ENCODE results near the gene SDK2.

Gene SDK2, protein sequence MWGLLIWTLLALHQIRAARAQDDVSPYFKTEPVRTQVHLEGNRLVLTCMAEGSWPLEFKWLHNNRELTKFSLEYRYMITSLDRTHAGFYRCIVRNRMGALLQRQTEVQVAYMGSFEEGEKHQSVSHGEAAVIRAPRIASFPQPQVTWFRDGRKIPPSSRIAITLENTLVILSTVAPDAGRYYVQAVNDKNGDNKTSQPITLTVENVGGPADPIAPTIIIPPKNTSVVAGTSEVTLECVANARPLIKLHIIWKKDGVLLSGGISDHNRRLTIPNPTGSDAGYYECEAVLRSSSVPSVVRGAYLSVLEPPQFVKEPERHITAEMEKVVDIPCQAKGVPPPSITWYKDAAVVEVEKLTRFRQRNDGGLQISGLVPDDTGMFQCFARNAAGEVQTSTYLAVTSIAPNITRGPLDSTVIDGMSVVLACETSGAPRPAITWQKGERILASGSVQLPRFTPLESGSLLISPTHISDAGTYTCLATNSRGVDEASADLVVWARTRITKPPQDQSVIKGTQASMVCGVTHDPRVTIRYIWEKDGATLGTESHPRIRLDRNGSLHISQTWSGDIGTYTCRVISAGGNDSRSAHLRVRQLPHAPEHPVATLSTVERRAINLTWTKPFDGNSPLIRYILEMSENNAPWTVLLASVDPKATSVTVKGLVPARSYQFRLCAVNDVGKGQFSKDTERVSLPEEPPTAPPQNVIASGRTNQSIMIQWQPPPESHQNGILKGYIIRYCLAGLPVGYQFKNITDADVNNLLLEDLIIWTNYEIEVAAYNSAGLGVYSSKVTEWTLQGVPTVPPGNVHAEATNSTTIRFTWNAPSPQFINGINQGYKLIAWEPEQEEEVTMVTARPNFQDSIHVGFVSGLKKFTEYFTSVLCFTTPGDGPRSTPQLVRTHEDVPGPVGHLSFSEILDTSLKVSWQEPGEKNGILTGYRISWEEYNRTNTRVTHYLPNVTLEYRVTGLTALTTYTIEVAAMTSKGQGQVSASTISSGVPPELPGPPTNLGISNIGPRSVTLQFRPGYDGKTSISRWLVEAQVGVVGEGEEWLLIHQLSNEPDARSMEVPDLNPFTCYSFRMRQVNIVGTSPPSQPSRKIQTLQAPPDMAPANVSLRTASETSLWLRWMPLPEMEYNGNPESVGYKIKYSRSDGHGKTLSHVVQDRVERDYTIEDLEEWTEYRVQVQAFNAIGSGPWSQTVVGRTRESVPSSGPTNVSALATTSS (N-terminal part only)

DNA sequence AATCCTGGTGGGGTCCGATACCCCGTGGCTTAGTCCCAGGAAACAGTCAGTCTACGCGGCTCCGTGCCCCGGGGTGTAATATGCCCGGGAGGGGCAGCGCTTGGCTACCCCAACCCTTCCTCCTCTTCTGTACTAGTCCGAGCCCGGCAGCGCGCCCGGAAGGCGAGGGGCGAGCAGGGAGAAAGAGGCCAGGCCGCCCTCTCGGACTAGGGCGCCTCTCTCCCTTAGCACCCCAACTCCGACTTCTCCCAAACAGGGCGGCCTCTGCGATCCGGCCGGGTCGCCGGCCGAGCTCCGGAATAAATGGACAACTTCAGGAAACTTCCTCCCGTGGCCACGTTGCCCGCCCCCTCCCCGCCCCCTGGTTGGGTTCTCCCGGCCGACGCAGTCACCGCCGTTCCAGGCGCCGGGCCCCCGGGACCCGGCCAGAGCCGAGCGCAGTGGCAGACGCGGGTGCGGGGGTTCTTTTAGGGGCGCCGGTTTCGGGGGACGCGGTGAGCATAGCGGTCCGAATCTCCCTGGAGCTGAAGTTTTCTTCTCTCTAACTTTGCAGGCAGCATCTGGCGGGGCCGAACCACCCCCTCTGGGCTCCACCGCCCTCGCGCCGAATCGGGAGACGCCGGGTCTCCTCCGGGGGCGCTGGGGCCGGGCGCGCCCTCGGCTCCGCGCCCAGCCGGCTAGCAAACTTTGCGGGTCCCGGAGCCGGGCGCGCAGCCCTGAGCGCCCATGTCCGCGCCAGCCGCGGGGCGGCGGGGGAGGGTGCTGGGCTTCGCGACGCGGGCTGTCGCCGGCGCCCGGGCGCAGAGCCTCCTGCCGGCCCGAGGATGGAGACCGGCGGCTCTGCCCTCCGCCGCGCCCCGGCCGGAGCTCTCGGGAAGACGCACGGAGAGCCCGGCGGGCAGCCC is at the start of gene SDK2:
Gene SDK2 (minus strand): TSS at position 301 of the 905 bp plus-strand sequence. CDS start 357 bp downstream, outside the sequence.
- no peak for DNase-seq (ENCODE audit: low read depth)

DNA sequence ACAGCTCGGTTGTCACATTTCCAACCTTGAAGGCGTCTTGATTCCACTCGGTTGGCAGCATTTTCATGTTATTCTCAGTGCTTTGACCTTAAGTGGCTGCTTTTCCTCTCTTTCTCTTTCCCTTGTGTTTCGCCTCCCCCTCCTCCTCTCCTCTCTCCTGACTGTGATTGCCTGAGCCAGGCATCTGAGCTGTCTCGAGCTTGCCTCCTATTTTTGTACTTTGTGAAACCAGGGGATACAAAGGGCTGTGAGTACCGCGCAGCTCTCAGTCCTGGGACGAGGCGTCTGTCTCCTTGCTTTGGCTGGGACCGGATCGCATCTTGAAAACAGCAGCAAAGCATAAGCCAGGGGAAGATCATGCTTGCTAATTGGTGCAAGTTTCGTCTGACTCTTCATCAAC is 48.8 kb upstream of the SDK2 start:
- no peak for DNase-seq (ENCODE audit: low read depth)

DNA sequence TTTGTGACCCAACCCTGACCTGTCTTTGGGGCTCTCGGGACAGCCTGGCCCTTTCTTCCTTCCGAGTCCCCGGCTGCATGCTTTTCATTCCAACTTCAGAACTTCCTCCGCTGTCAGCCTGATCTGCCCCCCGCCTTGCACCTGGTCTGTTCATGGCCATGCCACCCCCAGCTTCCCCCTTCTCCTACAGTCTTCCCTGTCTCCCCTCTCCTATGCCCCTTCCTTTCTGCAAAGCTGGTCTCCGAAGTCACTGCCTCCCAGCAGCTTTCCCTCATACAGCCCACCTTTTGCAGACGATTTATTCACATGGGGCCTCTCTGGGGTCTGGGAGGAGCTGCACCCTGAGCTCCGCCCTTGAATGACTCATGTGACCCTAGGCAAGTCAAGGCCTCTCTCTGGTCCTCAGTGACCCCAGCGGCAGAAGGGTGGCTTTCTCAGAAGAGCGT is 47.1 kb upstream of the SDK2 start:
- DNase-seq (ENCODE audit: low read depth): no peak

DNA sequence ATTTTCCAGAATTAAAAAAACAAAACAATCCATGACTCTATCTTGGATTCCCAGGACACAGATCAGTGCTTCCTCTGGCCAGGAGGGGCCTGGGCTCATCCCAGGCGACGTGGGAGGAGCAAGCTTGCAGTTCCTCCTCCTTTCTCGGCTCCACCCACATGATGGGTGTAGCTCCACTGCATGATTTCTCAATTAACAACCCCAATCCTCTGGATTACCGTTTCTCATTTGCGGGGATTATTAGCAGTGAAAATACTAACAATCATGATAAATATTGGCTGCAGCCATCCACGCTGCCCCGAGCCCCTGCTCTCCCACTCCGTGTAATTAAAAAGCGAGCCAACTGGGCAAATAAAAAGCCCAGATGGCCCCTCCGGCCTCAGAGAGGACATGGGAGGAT is 46.4 kb upstream of the SDK2 start:
- DNase-seq (ENCODE audit: low read depth): no peak

DNA sequence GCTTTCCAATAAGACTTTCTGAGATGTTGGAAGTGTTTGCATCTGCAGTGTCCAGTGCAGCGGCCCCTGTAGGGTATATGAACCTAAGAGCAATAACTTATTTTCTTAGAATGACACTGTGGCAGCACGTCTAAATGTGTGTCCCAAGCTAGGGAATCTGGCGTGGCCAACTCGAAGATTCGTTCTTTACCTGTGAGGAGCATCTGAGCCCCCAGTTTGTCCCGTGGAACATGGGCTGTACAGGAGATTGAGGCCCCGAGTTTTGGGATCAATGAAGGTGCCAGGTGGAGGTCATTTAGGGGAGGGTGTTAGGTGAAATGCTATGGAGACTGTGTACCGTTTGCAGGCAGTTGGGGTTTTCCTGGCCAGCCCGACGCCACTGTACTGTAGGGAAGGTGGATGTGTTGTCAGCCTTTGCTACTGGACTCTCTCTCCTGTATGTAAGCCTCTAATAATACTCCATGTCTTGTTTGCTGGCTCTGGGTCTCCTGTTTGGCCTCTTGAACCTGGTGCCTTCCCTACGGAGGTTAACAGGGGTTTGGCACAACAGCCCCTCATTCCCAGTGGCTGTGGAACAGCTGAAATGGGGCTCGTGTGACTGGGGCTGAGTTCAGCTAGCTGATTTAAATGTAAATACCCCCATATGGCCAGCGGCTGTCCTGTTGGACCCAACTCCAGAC is 45.5 kb upstream of the SDK2 start:
- DNase-seq (ENCODE audit: low read depth): no peak

DNA sequence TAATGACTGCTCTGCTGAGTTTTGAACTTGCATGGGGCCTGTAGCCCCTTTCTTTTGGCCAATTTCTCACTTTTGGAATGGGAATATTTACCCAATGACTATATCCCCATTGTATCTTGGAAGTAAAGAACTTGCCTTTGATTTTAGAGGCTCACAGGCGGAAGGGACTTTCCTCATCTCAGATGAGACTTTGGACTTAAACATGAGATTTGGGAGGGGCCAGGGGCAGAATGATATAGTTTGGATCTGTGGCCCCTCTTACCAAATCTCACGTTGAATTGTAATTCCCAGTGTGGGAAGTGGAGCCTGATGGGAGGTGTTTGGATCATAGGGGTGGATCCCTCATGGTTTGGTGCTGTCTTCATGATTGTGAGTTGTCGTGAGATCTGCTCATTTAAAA is 42.7 kb upstream of the SDK2 start:
- DNase-seq (ENCODE audit: low read depth): no peak

DNA sequence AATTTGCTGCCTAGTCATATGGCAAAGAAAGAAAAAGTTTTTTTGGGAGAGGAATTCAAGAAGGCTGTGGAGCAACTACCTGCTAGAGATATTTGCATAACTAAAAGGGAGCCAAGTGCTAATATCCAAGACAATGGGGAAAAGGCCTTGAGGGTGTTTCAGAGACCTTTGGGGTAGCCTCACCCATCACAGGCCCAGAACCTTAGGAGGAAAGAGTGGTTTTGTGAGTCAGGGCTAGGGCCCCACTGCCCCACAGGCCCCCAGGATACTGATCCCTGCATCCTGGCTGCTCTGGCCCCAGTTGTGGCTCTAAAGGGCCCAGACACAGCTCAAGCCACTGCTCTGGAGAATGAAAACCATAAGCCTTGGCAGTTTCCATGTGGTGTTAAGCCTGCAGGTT is 41.9 kb upstream of the SDK2 start:
- DNase-seq (ENCODE audit: low read depth): no peak

DNA sequence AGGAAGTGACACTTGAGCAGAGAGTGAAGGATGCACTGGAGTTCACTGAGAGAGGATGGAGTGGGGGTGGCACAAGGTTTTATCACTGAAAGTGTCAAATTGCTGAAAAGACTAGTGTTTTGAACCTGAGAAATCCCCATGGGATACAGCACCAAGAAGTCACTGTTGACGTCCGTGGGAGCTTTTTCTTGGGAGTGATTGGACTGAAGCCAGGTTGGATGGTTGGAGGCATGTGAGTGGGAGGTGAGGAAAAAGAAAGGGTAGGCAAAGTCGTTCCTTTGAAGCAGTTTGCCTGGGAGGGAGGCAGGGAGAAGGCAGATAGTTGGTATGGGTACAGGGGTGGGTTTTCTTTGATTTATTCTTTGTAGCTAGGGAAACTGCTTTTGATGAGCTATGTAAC is 39.9 kb upstream of the SDK2 start:
- no peak for DNase-seq (ENCODE audit: low read depth)

DNA sequence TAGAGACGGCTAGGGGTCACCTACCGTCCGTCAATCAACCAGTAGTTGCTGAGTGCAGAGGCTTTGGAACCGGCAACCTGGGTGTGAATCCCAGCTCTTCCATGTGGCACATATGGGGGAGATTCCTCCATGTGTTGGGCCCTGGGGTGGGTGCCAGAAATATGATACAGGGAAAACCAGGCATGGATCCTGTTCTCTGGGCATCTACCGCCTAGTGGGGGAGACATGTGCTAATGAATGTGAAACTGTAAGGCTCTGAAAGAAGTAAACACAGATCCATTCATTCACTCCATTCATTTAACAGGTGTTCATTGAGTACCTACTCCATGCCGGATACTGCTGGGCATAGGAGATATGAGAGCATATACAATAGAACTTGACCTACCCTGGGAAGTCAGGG is 39.5 kb upstream of the SDK2 start:
- no peak for DNase-seq (ENCODE audit: low read depth)

DNA sequence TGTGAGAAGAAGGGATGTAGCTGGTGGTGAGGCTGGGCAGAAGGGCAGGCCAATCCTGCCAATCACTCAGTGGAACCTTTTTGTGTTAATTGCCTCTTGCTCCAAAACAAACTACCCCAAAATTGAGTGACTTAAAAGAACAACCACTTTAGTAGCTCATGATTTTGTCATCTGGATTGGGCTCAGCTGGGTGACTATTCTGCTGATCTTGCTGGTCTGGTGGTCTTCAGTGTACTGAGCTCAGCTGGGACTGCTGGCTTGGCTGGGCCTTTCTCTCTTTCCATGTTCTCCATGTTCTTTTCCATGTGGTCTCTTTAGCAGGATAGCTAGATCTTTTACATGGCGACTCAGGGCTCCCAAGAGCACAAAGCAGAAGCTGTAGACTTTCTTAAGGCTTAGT is 37.7 kb upstream of the SDK2 start:
- DNase-seq (ENCODE audit: low read depth): no peak

DNA sequence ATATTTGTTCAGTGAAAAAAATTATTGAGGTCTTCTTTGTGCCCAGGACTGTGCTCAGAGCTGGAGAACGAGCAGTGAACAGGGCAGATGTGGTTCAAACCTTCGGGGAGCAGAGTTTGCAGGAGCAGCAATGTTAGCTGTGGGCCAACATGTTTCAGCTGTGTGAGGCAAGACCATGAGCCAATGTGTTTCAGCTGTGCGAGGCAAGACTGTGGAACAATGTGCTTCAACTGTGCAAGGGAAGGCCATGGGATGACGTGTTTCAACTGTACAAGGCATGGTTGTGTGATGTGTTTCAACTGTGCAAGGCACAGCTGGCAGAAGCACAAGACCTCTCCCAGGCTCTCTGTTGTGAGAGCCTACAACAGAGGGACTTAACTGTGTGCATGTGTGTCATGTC is 35.2 kb upstream of the SDK2 start:
- DNase-seq (ENCODE audit: low read depth): no peak

DNA sequence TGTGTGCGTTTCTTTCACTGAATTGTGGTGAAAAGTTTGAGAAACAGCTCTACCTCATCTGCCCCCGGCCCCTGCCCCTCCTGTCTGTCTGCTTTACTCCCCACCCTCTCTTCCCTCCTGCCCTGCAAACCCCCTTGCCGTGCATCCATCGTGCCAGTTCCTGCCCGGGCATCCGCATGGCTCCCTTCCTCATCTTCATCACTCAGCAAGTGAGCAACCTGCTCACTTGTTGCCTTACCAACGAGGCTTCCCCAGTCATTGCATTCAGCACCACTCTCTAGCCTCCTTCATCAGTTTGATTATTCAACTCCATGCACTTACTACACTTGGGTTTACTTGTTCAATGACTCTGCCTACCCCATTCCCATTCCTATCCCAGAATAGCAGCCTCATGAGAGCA is 34.8 kb upstream of the SDK2 start:
- DNase-seq (ENCODE audit: low read depth): no peak

DNA sequence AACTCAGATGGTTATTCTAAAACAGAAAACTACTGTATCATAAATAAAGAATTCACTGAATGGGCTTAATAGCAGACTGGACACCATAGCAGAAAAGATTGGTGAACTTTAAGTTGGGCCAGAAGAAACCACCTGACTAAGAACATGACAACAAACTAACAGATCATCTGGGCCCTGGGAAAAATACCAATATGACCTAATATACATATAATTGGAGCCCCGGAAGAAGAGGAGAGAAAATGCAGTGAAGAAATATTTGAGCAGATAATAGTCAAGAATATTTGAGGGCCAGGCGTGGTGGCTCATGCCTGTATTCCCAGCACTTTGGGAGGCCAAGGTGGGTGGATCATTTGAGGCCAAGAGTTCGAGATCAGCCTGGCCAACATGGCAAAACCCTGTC is 25.5 kb upstream of the SDK2 start:
- DNase-seq (ENCODE audit: low read depth): no peak

DNA sequence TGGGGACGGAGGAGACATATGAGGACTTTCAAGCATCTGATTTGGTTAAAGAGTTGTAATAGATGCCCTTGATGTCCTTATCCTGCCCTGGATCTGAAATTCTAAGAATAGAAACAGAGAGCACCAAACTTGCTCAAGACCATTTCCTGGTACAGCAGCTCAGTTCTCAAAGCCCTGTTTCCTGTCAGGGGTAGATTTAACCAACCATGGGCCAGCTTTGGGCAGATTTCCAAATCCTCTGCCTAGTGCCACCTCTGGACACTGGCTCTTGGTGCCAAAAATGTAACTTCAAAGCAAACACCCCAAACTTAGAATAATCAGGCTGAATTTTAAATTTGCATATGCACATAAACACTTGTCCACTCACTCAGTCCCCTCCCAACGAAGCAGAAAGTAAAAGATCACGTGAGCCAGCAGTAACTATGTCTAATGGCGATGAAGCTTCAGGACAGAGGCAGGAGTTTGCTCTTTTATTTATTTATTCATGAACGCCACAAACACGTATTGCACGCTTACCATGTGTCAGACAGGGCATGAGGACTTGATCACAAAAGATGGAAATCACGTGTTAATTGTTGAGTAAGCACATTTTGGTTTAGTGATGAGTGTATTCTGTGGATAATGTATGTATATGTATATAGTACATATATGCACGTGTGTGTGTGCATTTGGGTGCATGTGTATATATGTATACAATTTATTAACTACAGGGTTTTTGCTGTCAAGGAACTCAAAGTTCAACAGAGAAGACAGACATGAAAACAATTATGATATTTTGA is 23.1 kb upstream of the SDK2 start:
- DNase-seq (ENCODE audit: low read depth): no peak

DNA sequence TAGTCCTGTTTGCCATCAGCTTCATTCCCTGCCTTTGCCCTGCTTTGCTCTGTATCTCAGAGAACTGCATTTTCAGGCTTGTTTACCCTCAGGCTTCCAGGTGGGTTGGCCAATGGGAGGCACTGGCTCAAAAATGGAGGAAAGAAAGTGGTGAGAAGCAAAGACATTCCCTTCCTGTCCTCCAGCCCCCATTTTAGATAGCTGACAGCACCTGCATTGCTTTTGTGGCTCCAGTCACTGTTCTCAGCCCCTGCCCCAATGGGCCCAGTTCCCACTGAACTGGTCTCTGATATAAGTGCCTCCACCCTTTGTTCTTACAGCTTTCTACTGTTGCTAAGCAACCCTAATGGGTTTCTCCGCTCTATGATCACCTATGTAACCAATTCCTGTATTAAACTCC is 19.4 kb upstream of the SDK2 start:
- no peak for DNase-seq (ENCODE audit: low read depth)

DNA sequence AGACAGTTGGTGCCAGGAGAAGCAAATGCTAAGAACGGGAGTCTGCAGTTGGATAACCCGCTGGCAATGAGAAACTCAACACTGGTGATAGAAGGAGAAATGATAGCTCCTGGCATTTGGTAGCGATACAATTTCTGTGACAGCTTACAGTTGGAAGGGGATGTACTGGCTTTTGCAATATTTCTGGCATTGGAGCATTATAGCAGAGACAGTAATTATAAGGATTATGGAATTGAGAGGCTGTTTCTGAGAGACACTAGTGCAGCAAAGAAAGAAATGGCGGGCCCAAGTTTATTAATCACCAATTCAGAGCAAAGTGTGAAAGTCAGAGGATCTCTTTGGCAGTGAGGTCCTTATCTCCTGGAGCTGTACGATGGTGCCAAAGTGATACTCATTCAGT is 16.1 kb upstream of the SDK2 start:
- no peak for DNase-seq (ENCODE audit: low read depth)

DNA sequence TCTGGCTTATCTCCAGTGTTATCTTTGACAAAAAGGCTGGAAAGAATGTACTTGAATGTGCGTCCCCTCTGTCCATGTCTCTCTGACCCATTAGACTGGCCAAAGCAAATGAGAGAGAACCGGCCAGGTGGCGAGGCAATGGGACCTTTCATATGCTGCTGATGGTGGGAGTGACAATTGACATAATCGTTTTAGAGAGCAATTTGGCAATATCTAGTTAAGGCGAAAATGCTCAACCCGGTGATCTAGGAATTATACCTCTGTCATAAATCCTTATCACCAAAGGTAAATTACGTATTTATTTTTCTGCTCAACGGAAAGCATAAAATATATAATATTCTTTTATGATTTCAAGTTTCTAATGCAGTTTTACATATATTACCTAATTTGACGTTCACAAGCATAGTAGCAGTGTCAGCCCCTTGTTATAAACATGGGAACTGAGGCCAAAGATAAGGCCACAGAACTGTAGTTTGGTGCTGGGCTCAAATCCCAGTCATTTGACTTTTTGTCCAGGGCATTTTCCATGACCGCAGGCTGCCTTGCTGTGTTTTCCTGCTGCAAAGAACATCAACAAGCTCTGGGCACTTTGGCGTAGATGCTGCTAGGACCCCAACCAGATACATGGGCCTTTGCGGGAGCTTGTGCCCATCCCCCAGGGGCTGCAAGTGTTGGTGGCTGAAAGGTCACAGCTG is 14.7 kb upstream of the SDK2 start:
- no peak for DNase-seq (ENCODE audit: low read depth)

DNA sequence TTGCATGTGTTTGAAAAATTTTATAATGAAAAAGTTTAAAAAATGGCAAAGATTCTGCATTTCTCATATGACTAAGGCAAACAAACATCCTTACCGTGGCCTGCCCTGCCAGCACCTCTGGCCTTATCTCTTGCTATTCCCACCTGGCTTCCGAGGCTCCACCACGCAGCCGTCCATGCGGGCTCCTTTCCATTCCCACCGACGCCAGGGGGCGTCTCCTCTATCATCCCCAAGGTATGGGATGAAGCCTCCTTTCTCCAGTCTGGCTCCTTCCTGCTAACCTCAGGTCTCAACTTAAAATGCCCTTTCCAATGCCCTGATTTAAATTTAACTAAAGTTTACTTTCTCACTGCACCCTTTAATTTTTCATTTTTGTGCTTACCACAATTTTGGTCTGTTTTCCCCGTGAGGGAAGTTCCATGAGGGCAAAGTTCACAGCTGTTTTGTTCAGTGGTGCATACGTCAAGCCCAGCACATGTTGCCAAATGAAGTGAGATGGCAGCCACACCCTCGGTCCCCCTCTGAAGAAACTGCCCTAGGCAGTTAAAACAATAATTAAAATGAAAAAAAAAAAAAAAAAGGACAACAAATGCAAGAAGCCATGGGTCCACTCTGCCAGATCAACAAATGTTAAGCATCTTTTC is 13.3 kb upstream of the SDK2 start:
- no peak for DNase-seq (ENCODE audit: low read depth)

DNA sequence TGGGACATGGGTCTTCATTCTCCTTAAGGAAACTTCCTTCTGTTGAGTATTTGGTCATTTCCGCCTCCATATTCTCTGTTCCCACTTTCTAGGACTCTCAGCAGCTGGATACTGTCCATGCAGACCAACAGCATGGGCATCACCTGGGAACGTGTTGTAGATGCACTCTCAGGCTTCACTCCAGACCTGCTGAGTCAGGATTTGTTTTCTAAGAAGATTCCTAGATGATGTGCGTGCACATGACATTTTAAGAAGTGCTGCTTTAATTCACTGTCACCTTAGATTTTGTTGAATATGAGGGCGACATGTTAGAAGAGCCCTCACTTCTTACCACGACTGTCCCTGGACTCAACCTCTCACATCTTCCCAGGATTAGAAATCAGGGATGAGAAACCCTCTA is 10.0 kb upstream of the SDK2 start:
- no peak for DNase-seq (ENCODE audit: low read depth)
